ENCODE results near the gene C6orf120. TPM values are rescaled to one million over a fixed set of nuclear protein-coding genes. Genes with fewer than 3 reads are reported as not detected.

Gene C6orf120
- total and polyA plus RNA-seq, 9 of the 15 experiments (the other 6 are each of a cell fraction or from before 2014, with no cell fraction given) = 7.7 to 44.9 (median 34.8) TPM

DNA sequence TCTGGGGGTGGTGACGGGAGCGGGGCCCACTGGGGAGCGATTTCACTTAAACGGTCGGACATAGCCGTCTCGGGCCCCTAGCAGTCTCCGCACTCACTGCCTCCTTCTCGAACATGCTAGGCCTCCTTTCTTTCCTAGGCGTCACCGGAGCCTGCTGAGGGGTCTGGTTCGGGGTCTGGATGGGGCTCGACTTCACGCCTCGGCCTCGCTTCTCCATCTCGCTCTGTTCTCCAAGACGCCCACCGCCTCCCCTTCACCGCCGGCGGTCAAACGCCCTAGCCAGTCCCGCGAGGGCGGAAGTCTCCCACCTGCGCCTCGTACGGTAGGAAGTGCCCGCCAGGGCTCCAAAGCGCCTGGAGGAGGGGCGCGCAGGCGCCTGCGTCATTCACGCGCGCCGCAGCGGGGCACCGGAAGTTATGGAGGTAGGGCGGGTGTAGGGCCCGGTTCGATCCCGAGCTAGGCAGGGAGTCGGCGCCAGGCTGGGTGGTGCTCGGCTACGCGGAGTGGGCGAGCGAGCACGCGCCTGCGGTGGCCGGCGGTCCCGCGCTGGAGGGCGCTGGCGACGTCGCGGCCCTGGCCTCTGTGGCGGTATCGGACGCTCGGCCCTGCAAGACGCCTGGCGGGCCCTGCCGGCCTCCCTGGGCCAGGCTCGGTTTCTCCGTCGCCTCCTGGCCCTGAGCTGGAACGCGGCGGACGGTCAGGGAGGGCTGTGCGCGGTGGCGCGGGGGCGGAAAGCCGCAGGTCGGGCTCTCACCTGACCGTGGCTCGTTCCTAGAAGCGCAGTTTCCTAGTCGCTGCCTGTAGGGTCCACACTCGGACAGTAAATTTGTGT lies 49.5 kb downstream of the C6orf120 start, which contains the start of the genes DYNLT2 and ERMARD (continued):
- TF ChIP-seq, protein P1, sequence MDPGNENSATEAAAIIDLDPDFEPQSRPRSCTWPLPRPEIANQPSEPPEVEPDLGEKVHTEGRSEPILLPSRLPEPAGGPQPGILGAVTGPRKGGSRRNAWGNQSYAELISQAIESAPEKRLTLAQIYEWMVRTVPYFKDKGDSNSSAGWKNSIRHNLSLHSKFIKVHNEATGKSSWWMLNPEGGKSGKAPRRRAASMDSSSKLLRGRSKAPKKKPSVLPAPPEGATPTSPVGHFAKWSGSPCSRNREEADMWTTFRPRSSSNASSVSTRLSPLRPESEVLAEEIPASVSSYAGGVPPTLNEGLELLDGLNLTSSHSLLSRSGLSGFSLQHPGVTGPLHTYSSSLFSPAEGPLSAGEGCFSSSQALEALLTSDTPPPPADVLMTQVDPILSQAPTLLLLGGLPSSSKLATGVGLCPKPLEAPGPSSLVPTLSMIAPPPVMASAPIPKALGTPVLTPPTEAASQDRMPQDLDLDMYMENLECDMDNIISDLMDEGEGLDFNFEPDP (CRISPR knock-in tag; IDR thresholded peaks at IDR 0.05) = no peak
- TF ChIP-seq ZNF12 (CRISPR knock-in tag; IDR thresholded peaks at IDR 0.05) (peak; percentile 8; the same call in 1 of the 2 replicates), ZNF3 (CRISPR knock-in tag; IDR thresholded peaks at IDR 0.05) (no peak), CEBPB (tag; IDR thresholded peaks at IDR 0.05) (no peak), ZNF324 (CRISPR knock-in tag; IDR thresholded peaks at IDR 0.05) (0 out of 2 replicates have a peak, but pooled peaks have one; percentile 13), MXI1 (IDR thresholded peaks at IDR 0.05; ENCODE audit: low read depth, low read length) (peak; percentile 57; the same call in 1 of the 2 replicates), TAF9B (IDR thresholded peaks at IDR 0.05; ENCODE audit: partially characterized antibody) (peak; percentile 85), ZNF436 (CRISPR knock-in tag; IDR thresholded peaks at IDR 0.05) (no peak), ZNF76 (CRISPR knock-in tag; IDR thresholded peaks at IDR 0.05; ENCODE audit: borderline replicate concordance) (no peak), FOXK1 (CRISPR knock-in tag; IDR thresholded peaks at IDR 0.05; ENCODE audit: borderline replicate concordance) (peak; percentile 91; the same call in 1 of the 2 replicates), TGIF2 (CRISPR knock-in tag; IDR thresholded peaks at IDR 0.05) (0 out of 2 replicates have a peak, but pooled peaks have one; percentile 75)
- TF ChIP-seq, protein P2, sequence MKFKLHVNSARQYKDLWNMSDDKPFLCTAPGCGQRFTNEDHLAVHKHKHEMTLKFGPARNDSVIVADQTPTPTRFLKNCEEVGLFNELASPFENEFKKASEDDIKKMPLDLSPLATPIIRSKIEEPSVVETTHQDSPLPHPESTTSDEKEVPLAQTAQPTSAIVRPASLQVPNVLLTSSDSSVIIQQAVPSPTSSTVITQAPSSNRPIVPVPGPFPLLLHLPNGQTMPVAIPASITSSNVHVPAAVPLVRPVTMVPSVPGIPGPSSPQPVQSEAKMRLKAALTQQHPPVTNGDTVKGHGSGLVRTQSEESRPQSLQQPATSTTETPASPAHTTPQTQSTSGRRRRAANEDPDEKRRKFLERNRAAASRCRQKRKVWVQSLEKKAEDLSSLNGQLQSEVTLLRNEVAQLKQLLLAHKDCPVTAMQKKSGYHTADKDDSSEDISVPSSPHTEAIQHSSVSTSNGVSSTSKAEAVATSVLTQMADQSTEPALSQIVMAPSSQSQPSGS (CRISPR knock-in tag; IDR thresholded peaks at IDR 0.05) = no peak
- TF ChIP-seq, protein P3, sequence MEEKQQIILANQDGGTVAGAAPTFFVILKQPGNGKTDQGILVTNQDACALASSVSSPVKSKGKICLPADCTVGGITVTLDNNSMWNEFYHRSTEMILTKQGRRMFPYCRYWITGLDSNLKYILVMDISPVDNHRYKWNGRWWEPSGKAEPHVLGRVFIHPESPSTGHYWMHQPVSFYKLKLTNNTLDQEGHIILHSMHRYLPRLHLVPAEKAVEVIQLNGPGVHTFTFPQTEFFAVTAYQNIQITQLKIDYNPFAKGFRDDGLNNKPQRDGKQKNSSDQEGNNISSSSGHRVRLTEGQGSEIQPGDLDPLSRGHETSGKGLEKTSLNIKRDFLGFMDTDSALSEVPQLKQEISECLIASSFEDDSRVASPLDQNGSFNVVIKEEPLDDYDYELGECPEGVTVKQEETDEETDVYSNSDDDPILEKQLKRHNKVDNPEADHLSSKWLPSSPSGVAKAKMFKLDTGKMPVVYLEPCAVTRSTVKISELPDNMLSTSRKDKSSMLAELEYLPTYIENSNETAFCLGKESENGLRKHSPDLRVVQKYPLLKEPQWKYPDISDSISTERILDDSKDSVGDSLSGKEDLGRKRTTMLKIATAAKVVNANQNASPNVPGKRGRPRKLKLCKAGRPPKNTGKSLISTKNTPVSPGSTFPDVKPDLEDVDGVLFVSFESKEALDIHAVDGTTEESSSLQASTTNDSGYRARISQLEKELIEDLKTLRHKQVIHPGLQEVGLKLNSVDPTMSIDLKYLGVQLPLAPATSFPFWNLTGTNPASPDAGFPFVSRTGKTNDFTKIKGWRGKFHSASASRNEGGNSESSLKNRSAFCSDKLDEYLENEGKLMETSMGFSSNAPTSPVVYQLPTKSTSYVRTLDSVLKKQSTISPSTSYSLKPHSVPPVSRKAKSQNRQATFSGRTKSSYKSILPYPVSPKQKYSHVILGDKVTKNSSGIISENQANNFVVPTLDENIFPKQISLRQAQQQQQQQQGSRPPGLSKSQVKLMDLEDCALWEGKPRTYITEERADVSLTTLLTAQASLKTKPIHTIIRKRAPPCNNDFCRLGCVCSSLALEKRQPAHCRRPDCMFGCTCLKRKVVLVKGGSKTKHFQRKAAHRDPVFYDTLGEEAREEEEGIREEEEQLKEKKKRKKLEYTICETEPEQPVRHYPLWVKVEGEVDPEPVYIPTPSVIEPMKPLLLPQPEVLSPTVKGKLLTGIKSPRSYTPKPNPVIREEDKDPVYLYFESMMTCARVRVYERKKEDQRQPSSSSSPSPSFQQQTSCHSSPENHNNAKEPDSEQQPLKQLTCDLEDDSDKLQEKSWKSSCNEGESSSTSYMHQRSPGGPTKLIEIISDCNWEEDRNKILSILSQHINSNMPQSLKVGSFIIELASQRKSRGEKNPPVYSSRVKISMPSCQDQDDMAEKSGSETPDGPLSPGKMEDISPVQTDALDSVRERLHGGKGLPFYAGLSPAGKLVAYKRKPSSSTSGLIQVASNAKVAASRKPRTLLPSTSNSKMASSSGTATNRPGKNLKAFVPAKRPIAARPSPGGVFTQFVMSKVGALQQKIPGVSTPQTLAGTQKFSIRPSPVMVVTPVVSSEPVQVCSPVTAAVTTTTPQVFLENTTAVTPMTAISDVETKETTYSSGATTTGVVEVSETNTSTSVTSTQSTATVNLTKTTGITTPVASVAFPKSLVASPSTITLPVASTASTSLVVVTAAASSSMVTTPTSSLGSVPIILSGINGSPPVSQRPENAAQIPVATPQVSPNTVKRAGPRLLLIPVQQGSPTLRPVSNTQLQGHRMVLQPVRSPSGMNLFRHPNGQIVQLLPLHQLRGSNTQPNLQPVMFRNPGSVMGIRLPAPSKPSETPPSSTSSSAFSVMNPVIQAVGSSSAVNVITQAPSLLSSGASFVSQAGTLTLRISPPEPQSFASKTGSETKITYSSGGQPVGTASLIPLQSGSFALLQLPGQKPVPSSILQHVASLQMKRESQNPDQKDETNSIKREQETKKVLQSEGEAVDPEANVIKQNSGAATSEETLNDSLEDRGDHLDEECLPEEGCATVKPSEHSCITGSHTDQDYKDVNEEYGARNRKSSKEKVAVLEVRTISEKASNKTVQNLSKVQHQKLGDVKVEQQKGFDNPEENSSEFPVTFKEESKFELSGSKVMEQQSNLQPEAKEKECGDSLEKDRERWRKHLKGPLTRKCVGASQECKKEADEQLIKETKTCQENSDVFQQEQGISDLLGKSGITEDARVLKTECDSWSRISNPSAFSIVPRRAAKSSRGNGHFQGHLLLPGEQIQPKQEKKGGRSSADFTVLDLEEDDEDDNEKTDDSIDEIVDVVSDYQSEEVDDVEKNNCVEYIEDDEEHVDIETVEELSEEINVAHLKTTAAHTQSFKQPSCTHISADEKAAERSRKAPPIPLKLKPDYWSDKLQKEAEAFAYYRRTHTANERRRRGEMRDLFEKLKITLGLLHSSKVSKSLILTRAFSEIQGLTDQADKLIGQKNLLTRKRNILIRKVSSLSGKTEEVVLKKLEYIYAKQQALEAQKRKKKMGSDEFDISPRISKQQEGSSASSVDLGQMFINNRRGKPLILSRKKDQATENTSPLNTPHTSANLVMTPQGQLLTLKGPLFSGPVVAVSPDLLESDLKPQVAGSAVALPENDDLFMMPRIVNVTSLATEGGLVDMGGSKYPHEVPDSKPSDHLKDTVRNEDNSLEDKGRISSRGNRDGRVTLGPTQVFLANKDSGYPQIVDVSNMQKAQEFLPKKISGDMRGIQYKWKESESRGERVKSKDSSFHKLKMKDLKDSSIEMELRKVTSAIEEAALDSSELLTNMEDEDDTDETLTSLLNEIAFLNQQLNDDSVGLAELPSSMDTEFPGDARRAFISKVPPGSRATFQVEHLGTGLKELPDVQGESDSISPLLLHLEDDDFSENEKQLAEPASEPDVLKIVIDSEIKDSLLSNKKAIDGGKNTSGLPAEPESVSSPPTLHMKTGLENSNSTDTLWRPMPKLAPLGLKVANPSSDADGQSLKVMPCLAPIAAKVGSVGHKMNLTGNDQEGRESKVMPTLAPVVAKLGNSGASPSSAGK (IDR thresholded peaks at IDR 0.05) = peak; percentile 81

All from K562 (cell line).